Measurements from ENCODE around the gene SSBP3.

DNA sequence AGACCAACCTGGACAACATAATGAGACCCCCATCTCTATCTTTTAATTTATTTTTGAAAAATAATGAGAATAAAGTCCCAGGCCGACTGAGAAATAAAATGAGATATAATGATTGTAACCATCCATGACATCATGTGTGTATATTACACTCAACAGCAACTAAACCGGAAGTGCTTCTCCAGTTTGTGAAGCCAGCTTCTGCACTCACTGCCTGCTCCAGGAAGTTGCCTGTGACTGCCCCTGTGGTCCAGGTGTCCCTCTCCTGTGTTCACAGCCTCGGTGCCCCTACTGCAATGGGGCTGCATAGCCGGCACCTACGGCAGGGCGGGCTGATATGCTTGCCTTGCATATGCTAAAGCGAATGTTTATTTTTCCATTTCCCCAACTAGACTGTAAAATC lies 68.3 kb downstream of the SSBP3 start:
- TF ChIP-seq, protein P1, sequence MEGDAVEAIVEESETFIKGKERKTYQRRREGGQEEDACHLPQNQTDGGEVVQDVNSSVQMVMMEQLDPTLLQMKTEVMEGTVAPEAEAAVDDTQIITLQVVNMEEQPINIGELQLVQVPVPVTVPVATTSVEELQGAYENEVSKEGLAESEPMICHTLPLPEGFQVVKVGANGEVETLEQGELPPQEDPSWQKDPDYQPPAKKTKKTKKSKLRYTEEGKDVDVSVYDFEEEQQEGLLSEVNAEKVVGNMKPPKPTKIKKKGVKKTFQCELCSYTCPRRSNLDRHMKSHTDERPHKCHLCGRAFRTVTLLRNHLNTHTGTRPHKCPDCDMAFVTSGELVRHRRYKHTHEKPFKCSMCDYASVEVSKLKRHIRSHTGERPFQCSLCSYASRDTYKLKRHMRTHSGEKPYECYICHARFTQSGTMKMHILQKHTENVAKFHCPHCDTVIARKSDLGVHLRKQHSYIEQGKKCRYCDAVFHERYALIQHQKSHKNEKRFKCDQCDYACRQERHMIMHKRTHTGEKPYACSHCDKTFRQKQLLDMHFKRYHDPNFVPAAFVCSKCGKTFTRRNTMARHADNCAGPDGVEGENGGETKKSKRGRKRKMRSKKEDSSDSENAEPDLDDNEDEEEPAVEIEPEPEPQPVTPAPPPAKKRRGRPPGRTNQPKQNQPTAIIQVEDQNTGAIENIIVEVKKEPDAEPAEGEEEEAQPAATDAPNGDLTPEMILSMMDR (IDR thresholded peaks at IDR 0.05) = no peak
- TF ChIP-seq POLR2A (IDR thresholded peaks at IDR 0.05) (no peak), EP300 (IDR thresholded peaks at IDR 0.05) (no peak)

Data from tibial nerve (tissue), 4 donors.